Activated CD8-positive, alpha-beta T cell treated with anti-CD3 and anti-CD28 coated beads for 36 hours (primary cell): Measurements from ENCODE around the gene STAP1. TPM values are rescaled to one million over a fixed set of nuclear protein-coding genes. Genes with fewer than 3 reads are reported as not detected.
"Not testable (repeated sequence)": the region's sequence is repeated elsewhere in the genome, so short reads cannot be mapped to it uniquely, and the experiment has no call there.

Source experiments
- ATAC-seq: fragments of 200-7000 bp; cut with Tn5 transposase; one replicate; pipeline ENCODE4 v1.10.0; 2021; ENCODE audit warnings: mild to moderate bottlenecking, moderate library complexity
- CTCF ChIA-PET: fragments of 350-600 bp; sonication (Branson Sonifier 250); formaldehyde crosslinking; loops from one replicate; lab custom pipeline; 2021; ENCODE audit warnings: antibody characterized with exemption; lab: Charles Lee
- POLR2A ChIA-PET: fragments of 350-600 bp; sonication (Branson Sonifier 250); formaldehyde crosslinking; loops from one replicate; lab custom pipeline; 2021; ENCODE audit warnings: antibody characterized with exemption; lab: Charles Lee
- DNase-seq: peaks from one replicate; pipeline ENCODE4 v3.0.0-alpha.2; 2020
- H3K27ac Mint-ChIP-seq: one replicate; pipeline ENCODE4 v1.8.0; 2021; ENCODE audit warnings: mild to moderate bottlenecking, mixed read lengths
- H3K27me3 Mint-ChIP-seq: one replicate; pipeline ENCODE4 v1.8.0; 2021; ENCODE audit warnings: mixed read lengths
- H3K36me3 Mint-ChIP-seq: one replicate; pipeline ENCODE4 v1.8.0; 2021; ENCODE audit warnings: low read depth, mixed read lengths
- H3K4me1 Mint-ChIP-seq: one replicate; pipeline ENCODE4 v1.8.0; 2021; ENCODE audit warnings: low read depth, mixed read lengths
- H3K4me3 Mint-ChIP-seq: one replicate; pipeline ENCODE4 v1.8.0; 2021; ENCODE audit warnings: mild to moderate bottlenecking, moderate library complexity, mixed read lengths
- H3K9me3 Mint-ChIP-seq: one replicate; pipeline ENCODE4 v1.8.0; 2021; ENCODE audit warnings: mixed read lengths
- intact Hi-C: fragments of 100-400 bp; cut with micrococcal nuclease; formaldehyde crosslinking; loops from one replicate; pipeline ENCODE4 v1.10.0; 2022
- total RNA-seq, 2 experiments: library from RNA; stranded (reverse); gene quantifications; one replicate each; pipeline ENCODE4 v1.2.3, GENCODE V29; 2021
- TF ChIP-seq, protein P1 (sequence below): fragments of 200-600 bp; IDR thresholded peaks from one replicate; pipeline ENCODE4 v1.8.0; 2022; ENCODE audit warnings: antibody characterized with exemption, mild to moderate bottlenecking

The STAP1 gene
- total RNA-seq, 2 experiments from 2014 or later: 3.0 TPM

DNA sequence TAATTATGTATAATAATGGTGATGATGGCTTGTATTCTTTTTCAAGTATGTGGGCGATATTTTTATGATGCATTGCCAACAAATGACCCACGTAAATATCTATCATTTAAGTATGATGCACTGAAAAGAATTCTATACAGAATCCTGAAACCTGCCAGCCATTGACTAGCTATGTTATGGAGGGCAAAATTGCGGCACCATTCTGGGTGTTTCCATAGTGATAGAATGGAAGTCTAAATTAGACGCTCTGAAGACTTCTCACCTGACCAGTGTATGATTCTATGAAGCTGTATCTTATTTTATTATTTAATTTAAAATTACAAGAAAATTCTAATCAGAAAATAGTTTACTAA is 12.5 kb upstream of the STAP1 start:
- peak overlapping the region; percentile 98 for H3K27ac Mint-ChIP-seq
- intact Hi-C loops: loop anchor here (5.0 kb wide), 2 partner anchors 36 to 156 kb away; partner anchors contain the start of gene UBA6
- POLR2A ChIA-PET: interaction anchor here (1.5 kb wide), 1 partner anchor 12 kb away, joined by 3 read pairs; no protein-coding TSS in a partner anchor
- ATAC-seq (no peak), DNase-seq (peak; percentile 19)
- CTCF ChIA-PET: interaction anchor here (1.0 to 1.1 kb wide), 2 partner anchors 11 to 155 kb away, joined by 3 read pairs; partner anchors contain the start of gene UBA6
- H3K27me3 Mint-ChIP-seq: no peaks in the 10 kb centered on the region
- H3K9me3 Mint-ChIP-seq: no peaks in the 10 kb centered on the region
- peaks cover 30% of the 10 kb centered on the region for H3K36me3 Mint-ChIP-seq
- TF ChIP-seq, protein P1, sequence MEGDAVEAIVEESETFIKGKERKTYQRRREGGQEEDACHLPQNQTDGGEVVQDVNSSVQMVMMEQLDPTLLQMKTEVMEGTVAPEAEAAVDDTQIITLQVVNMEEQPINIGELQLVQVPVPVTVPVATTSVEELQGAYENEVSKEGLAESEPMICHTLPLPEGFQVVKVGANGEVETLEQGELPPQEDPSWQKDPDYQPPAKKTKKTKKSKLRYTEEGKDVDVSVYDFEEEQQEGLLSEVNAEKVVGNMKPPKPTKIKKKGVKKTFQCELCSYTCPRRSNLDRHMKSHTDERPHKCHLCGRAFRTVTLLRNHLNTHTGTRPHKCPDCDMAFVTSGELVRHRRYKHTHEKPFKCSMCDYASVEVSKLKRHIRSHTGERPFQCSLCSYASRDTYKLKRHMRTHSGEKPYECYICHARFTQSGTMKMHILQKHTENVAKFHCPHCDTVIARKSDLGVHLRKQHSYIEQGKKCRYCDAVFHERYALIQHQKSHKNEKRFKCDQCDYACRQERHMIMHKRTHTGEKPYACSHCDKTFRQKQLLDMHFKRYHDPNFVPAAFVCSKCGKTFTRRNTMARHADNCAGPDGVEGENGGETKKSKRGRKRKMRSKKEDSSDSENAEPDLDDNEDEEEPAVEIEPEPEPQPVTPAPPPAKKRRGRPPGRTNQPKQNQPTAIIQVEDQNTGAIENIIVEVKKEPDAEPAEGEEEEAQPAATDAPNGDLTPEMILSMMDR: no peak
- H3K4me1 Mint-ChIP-seq: peaks cover 36% of the 10 kb centered on the region
- H3K4me3 Mint-ChIP-seq: peak overlapping the region; percentile 98

- no peak for ATAC-seq
- Mint-ChIP-seq H3K27ac (no peak overlapping the region), H3K9me3 (no peaks in the 10 kb centered on the region), H3K4me3 (no peak overlapping the region), H3K27me3 (no peaks in the 10 kb centered on the region), H3K36me3 (peaks cover 22% of the 10 kb centered on the region), H3K4me1 (peaks cover 30% of the 10 kb centered on the region)
- TF ChIP-seq, protein P1: no peak
- intact Hi-C loops: loop anchor here (5.0 kb wide), 2 partner anchors 35 to 155 kb away; partner anchors contain the start of gene UBA6
- CTCF ChIA-PET: interaction anchor here (0.9 to 1.1 kb wide), 3 partner anchors 12 to 364 kb away, joined by 3 read pairs; partner anchors contain the start of gene UBA6
- POLR2A ChIA-PET: interaction anchor here (1.5 kb wide), 1 partner anchor 11 kb away, joined by 3 read pairs; no protein-coding TSS in a partner anchor
- DNase-seq: no peak
Observed at GRCh38 chr4:67546971-67547370, 11.6 kb upstream of the STAP1 start.

- no peak for DNase-seq
- H3K27me3 Mint-ChIP-seq: no peaks in the 10 kb centered on the region
- no peaks in the 10 kb centered on the region for H3K9me3 Mint-ChIP-seq
- TF ChIP-seq, protein P1: peak; percentile 69
- H3K27ac Mint-ChIP-seq: no peak overlapping the region
- no peak for ATAC-seq
- intact Hi-C loops: loop anchor here (2.0 to 5.0 kb wide), 3 partner anchors 33 to 362 kb away; partner anchors contain the start of gene UBA6
- POLR2A ChIA-PET: no interaction called here
- peaks cover 10% of the 10 kb centered on the region for H3K4me1 Mint-ChIP-seq
- CTCF ChIA-PET: interaction anchor here (1.0 kb wide), 1 partner anchor 197 kb away, joined by 3 read pairs; no protein-coding TSS in a partner anchor
- peaks cover 6% of the 10 kb centered on the region for H3K36me3 Mint-ChIP-seq
- no peak overlapping the region for H3K4me3 Mint-ChIP-seq
Observed at GRCh38 chr4:67549123-67549522, 9.4 kb upstream of the STAP1 start.

DNA sequence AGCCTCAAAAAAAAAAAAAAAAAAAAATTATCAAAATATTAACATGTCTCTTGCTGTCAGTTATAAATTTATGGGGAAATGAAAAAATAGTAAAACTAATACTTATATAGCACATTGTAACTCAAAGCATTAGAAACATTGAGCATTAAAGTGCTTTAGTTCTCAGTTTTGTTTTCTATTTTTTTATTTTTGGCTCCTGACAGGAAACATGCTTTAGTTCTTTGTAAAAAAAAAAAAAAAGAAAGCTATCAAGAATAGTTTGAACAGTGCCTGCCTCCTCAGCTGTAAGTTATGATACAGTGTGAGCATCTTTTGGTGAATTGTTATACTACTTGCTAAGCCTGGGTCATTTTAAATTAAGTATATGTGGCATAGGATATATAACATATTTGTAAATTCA is 8.1 kb upstream of the STAP1 start:
- intact Hi-C loops: no loop called here
- Mint-ChIP-seq H3K27ac (no peak overlapping the region), H3K4me1 (peaks cover 8% of the 10 kb centered on the region), H3K27me3 (no peaks in the 10 kb centered on the region), H3K9me3 (no peaks in the 10 kb centered on the region), H3K36me3 (no peaks in the 10 kb centered on the region), H3K4me3 (no peak overlapping the region)
- ChIA-PET CTCF (interaction anchor here (1.0 kb wide), 1 partner anchor 361 kb away, joined by 4 read pairs; no protein-coding TSS in a partner anchor), POLR2A (no interaction called here)
- TF ChIP-seq, protein P1: no peak
- DNase-seq: no peak
- ATAC-seq: no peak

DNA sequence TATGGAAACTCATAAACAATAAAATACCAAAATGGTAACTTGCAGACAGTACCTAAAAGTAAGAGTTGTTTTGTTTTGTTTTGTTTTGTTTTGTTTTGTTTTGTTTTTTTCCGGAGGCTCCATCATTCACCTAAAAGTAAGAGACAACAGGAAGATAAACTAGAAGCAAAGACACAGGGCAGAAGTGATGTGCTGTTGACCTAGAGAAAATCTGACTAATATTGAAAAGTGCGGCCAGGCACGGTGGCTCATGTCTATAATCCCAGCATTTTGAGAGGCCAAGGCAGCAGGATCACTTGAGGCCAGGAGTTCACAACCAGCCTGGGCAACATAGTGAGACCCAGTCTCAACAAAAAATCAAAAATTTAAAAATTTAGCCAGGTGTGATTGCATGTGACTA is 7.7 kb upstream of the STAP1 start:
- TF ChIP-seq, protein P1: no peak
- ChIA-PET POLR2A (no interaction called here), CTCF (no interaction called here)
- ATAC-seq (no peak), DNase-seq (no peak)
- H3K4me1 Mint-ChIP-seq: peaks cover 8% of the 10 kb centered on the region
- H3K27ac Mint-ChIP-seq: no peak overlapping the region
- intact Hi-C loops: no loop called here
- H3K9me3 Mint-ChIP-seq: no peaks in the 10 kb centered on the region
- no peaks in the 10 kb centered on the region for H3K36me3 Mint-ChIP-seq
- no peaks in the 10 kb centered on the region for H3K27me3 Mint-ChIP-seq
- no peak overlapping the region for H3K4me3 Mint-ChIP-seq

DNA sequence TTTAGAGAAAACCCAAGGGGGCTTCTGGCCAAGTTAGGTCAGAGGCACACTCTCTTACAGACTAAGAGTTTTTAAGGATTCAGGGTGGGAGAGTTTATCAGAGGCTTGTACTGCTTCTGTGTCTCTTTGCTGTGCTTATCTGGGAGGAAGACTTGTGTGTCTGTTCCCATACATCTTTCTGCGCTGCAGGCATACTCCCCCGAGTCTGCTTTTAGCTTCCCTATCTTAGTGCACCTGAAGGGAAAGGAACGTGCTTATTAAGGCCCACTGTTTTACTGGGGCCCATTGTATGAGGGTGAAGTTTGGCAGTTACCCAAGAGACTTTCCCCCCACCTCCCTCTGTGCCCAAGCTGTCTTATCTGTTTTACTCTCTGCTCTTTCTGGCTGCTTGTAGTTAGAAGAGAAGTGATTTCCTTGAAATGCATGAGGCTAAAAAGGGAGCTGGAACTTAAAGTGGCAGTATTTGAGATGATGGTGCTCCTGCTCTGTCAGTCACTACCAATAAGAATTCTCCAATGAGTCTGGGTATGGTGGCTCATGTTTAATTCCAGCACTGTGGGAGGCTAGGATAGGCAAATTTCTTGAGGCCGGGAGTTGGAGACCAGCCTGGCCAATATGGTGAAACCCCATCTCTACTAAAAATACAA is 6.3 kb upstream of the STAP1 start:
- H3K9me3 Mint-ChIP-seq, POLR2A ChIA-PET, ATAC-seq, H3K4me1 Mint-ChIP-seq, H3K4me3 Mint-ChIP-seq, H3K27me3 Mint-ChIP-seq, intact Hi-C loops, H3K36me3 Mint-ChIP-seq, DNase-seq, H3K27ac Mint-ChIP-seq: not testable (repeated sequence)
- CTCF ChIA-PET: interaction anchor here (1.2 kb wide), 2 partner anchors 149 to 357 kb away, joined by 3 read pairs; partner anchors contain the start of gene UBA6
